ENCODE results near the gene BCL2L1.

- TF ChIP-seq CTCF (IDR thresholded peaks at IDR 0.05; ENCODE audit: low read depth, low read length) (no peak), EZH2phosphoT487 (IDR thresholded peaks at IDR 0.05; ENCODE audit: low read depth) (no peak)
These were observed 49.2 kb downstream of the BCL2L1 start for GRCh38 chr20:31673435-31673834.

All from OCI-LY3 (cell line).